Activated T-helper 1 cell treated with anti-CD3 and anti-CD28 coated beads, Interleukin-12 subunit alpha, Interleukin-12 subunit beta, Interleukin-2, Interleukin-4 antibody, amounts not matched to agents 30 ng/mL and 10 ng/mL and 1 ng/mL, durations not matched to agents 14 hours and 24 hours and 36 hours (primary cell): ENCODE measurements around the gene CFHR2. TPM values are rescaled to one million over a fixed set of nuclear protein-coding genes. Genes with fewer than 3 reads are reported as not detected.

Experiments
- total RNA-seq: library from RNA; stranded (reverse); gene quantifications from 2 replicates; pipeline ENCODE4 v1.2.3, GENCODE V29; 2022

CFHR2 gene
- total RNA-seq, 1 donor from 2014 or later, result not detected

Other genes starting within 250 kb of the CFHR2 start
- gene CFHR3, start 168.9 kb upstream of the CFHR2 start, total RNA-seq, result not detected in 2 replicates
- gene CFHR1, start 124.0 kb upstream of the CFHR2 start, total RNA-seq, result not detected in 2 replicates
- not detected in 2 replicates for gene CFHR4, start 55.7 kb upstream of the CFHR2 start, total RNA-seq
- gene CFHR5, start 33.8 kb downstream of the CFHR2 start, total RNA-seq, result not detected in 2 replicates
- not detected in 2 replicates for gene F13B, start 123.5 kb downstream of the CFHR2 start, total RNA-seq
- gene ASPM, start 202.9 kb downstream of the CFHR2 start, total RNA-seq, result 26.8 and 27.5 TPM in 2 replicates